Liver (tissue), 9 donors: ENCODE measurements around the gene EIPR1. TPM values are rescaled to one million over a fixed set of nuclear protein-coding genes. Genes with fewer than 3 reads are reported as not detected.

Source experiments
- DNase-seq: peaks from one replicate; pipeline ENCODE4 v3.0.0-alpha.2; 2017; ENCODE audit warnings: low spot score
- H3K27ac ChIP-seq, 2 donors: one replicate each; pipeline ENCODE4 v1.7.0; 2013; ENCODE audit warnings: inconsistent platforms in 2 of 2, low read length in 2 of 2, control low read depth in 1 of 2, low read depth in 1 of 2, mild to moderate bottlenecking in 1 of 2
- H3K27me3 ChIP-seq, 4 donors: one replicate each; pipeline versions ENCODE4 v1.6.1 to v1.7.0; 2013; ENCODE audit warnings: low read length in 3 of 4, inconsistent platforms in 1 of 4, mild to moderate bottlenecking in 1 of 4, moderate library complexity in 1 of 4; ENCODE audit not compliant: control insufficient read depth in 4 of 4, insufficient read depth in 4 of 4
- H3K36me3 ChIP-seq, 4 donors: one replicate each; pipeline versions ENCODE4 v1.6.1 to v1.7.0; 2013; ENCODE audit warnings: low read length in 3 of 4, mild to moderate bottlenecking in 3 of 4, low read depth in 1 of 4, moderate library complexity in 1 of 4; ENCODE audit not compliant: control insufficient read depth in 4 of 4, insufficient read depth in 3 of 4
- H3K4me1 ChIP-seq, 4 donors: one replicate each; pipeline versions ENCODE4 v1.6.1 to v1.7.0; 2013; ENCODE audit warnings: low read length in 3 of 4, mild to moderate bottlenecking in 3 of 4, moderate library complexity in 1 of 4; ENCODE audit not compliant: control insufficient read depth in 4 of 4, insufficient read depth in 4 of 4
- H3K4me3 ChIP-seq, 3 donors: one replicate each; pipeline versions ENCODE4 v1.6.1 to v1.7.0; 2013; ENCODE audit warnings: low read length in 3 of 3, control low read depth in 1 of 3, low read depth in 1 of 3, mild to moderate bottlenecking in 1 of 3
- H3K9ac ChIP-seq, 2 donors: one replicate each; pipeline ENCODE4 v1.7.0; 2013; ENCODE audit warnings: low read length in 2 of 2, mild to moderate bottlenecking in 2 of 2, moderate library complexity in 2 of 2, control low read depth in 1 of 2, low read depth in 1 of 2
- H3K9me3 ChIP-seq, 4 donors: one replicate each; pipeline versions ENCODE4 v1.6.1 to v1.7.0; 2013; ENCODE audit warnings: low read length in 3 of 4; ENCODE audit not compliant: control insufficient read depth in 4 of 4
- CTCF ChIP-seq: fragments of 150-350 bp; IDR thresholded peaks from 2 replicates; pipeline ENCODE4 v1.5.1; 2017; ENCODE audit warnings: improper control_type of control experiment, low read depth, low read length; ENCODE audit not compliant: missing input control
- EGR1 ChIP-seq, 2 donors: IDR thresholded peaks; 2 replicates each; pipeline ENCODE4 v1.6.1; 2016 to 2018; ENCODE audit warnings: antibody characterized with exemption in 2 of 2, low read depth in 2 of 2
- FOXA1 ChIP-seq: IDR thresholded peaks from 2 replicates; pipeline ENCODE4 v1.6.1; 2016; ENCODE audit warnings: antibody characterized with exemption
- GABPA ChIP-seq, 2 donors: IDR thresholded peaks in 1 of 2; conservative IDR thresholded peaks in 1 of 2; 2 replicates each; pipeline ENCODE4 v1.6.1; 2016; ENCODE audit warnings: antibody characterized with exemption in 2 of 2, mild to moderate bottlenecking in 1 of 2, moderate library complexity in 1 of 2
- HNF4A ChIP-seq, 2 donors: conservative IDR thresholded peaks; 2 replicates each; pipeline ENCODE4 v1.6.1; 2016; ENCODE audit warnings: antibody characterized with exemption in 2 of 2, mild to moderate bottlenecking in 2 of 2
- HNF4G ChIP-seq: IDR thresholded peaks from 2 replicates; pipeline ENCODE4 v1.6.1; 2016; ENCODE audit warnings: antibody characterized with exemption
- JUND ChIP-seq, 2 donors: IDR thresholded peaks; 2 replicates each; pipeline ENCODE4 v1.6.1; 2016; ENCODE audit warnings: antibody characterized with exemption in 2 of 2
- MAX ChIP-seq: IDR thresholded peaks from 2 replicates; pipeline ENCODE4 v1.6.1; 2016; ENCODE audit warnings: antibody characterized with exemption
- NR2F2 ChIP-seq: IDR thresholded peaks from 2 replicates; pipeline ENCODE4 v1.6.1; 2016; ENCODE audit warnings: antibody characterized with exemption
- RAD21 ChIP-seq, 2 donors: IDR thresholded peaks; 2 replicates each; pipeline ENCODE4 v1.6.1; 2016; ENCODE audit warnings: antibody characterized with exemption in 2 of 2, mild to moderate bottlenecking in 2 of 2
- RXRA ChIP-seq, 2 donors: IDR thresholded peaks; 2 replicates each; pipeline ENCODE4 v1.6.1; 2017 to 2018; ENCODE audit warnings: antibody characterized with exemption in 2 of 2, mild to moderate bottlenecking in 1 of 2
- SP1 ChIP-seq: IDR thresholded peaks from 2 replicates; pipeline ENCODE4 v1.6.1; 2018; ENCODE audit warnings: antibody characterized with exemption, mild to moderate bottlenecking
- TAF1 ChIP-seq: conservative IDR thresholded peaks from 2 replicates; pipeline ENCODE4 v1.6.1; 2016; ENCODE audit warnings: antibody characterized with exemption, mild to moderate bottlenecking
- YY1 ChIP-seq: IDR thresholded peaks from 2 replicates; pipeline ENCODE4 v1.6.1; 2016; ENCODE audit warnings: antibody characterized with exemption, mild to moderate bottlenecking
- ZBTB33 ChIP-seq: IDR thresholded peaks from 2 replicates; pipeline ENCODE4 v1.6.1; 2016; ENCODE audit warnings: antibody characterized with exemption
- WGBS: extraction: QIAGEN DNeasy Blood & Tissue Kit; methylation state at CpG from one replicate; pipeline ENCODE4 v1.1.7; 2013; 5-methylcytosine and 5-hydroxymethylcytosine counted together
- polyA plus RNA-seq, 2 donors: library from polyadenylated mRNA; stranded (reverse) in 1 of 2; unstranded in 1 of 2; fragments of 200-250 nt in 1 of 2; fragments of >200 nt in 1 of 2; fragmentation: Nextera tagmentation in 1 of 2; extraction: Ambion mirVana in 1 of 2; gene quantifications; one replicate each; pipeline versions ENCODE4 v1.2.1 to v1.2.3, GENCODE V29; 2013 to 2015
- total RNA-seq, 2 donors: library from RNA; depleted of rRNA; stranded (reverse); fragments of >200 nt; gene quantifications; one replicate each; pipeline ENCODE4 v1.2.3, GENCODE V29; 2014
- donor health status: healthy.
- donor health status: healthy.
- donor health status: healthy.
- donor health status: healthy.
- donor health status: healthy.

Gene EIPR1
- total and polyA plus RNA-seq, 4 donors = 7.6 to 12.1 (median 11.4) TPM

- H3K4me3 ChIP-seq = no peak overlapping the region
- H3K27me3 ChIP-seq = no peaks in the 10 kb centered on the region
- TF ChIP-seq GABPA (IDR thresholded peaks at IDR 0.05 in 1 of 2, conservative IDR thresholded peaks at IDR 0.05 in 1 of 2) = no peak
- no peak for TF ChIP-seq SP1
- TF ChIP-seq TAF1 = no peak
- TF ChIP-seq RXRA (IDR thresholded peaks at IDR 0.05) = no peak
- TF ChIP-seq EGR1 (IDR thresholded peaks at IDR 0.05; ENCODE audit: low read depth in 2 of 2) = no peak
- TF ChIP-seq RAD21 (IDR thresholded peaks at IDR 0.05) = no peak
- WGBS = 95% methylated on average over 5 of the region's 5 CpGs
- no peak overlapping the region for H3K27ac ChIP-seq
- no peaks in the 10 kb centered on the region for H3K9me3 ChIP-seq
- H3K9ac ChIP-seq = no peak overlapping the region
- H3K36me3 ChIP-seq = peaks cover 7 to 25% (median 12%) of the 10 kb centered on the region in 4 donors
- no peak for DNase-seq
- H3K4me1 ChIP-seq = no peaks in the 10 kb centered on the region
These were observed 202.1 kb downstream of the EIPR1 start for GRCh38 chr2:3175568-3175955.

GRCh38 chr2:3174626-3175567 is 202.7 kb downstream of the EIPR1 start:
- Histone ChIP-seq H3K4me1 (no peaks in the 10 kb centered on the region), H3K4me3 (no peak overlapping the region), H3K9me3 (no peaks in the 10 kb centered on the region), H3K36me3 (peaks cover 7 to 25% (median 13%) of the 10 kb centered on the region in 4 donors), H3K27ac (no peak overlapping the region), H3K9ac (no peak overlapping the region), H3K27me3 (no peaks in the 10 kb centered on the region)
- no peak for DNase-seq
- WGBS = 96% methylated on average over 26 of the region's 26 CpGs
- no peak for TF ChIP-seq RAD21 (IDR thresholded peaks at IDR 0.05)
- no peak for TF ChIP-seq SP1
- TF ChIP-seq FOXA1 = no peak
- TF ChIP-seq EGR1 (IDR thresholded peaks at IDR 0.05; ENCODE audit: low read depth in 2 of 2) = no peak
- TF ChIP-seq NR2F2 = no peak
- TF ChIP-seq HNF4G = no peak

GRCh38 chr2:3173031-3173430 is 204.6 kb downstream of the EIPR1 start:
- no peak for DNase-seq
- no peak overlapping the region for H3K27ac ChIP-seq

More at GRCh38 chr2:3173031-3173430, 204.6 kb downstream of the EIPR1 start:
- TF ChIP-seq JUND (IDR thresholded peaks at IDR 0.05) (no peak), MAX (no peak), HNF4G (no peak), RAD21 (IDR thresholded peaks at IDR 0.05) (no peak), SP1 (no peak), ZBTB33 (no peak), YY1 (no peak), CTCF (no peak), HNF4A (conservative IDR thresholded peaks at IDR 0.05) (no peak)
- H3K9ac ChIP-seq = no peak overlapping the region
- H3K27me3 ChIP-seq = no peaks in the 10 kb centered on the region
- no peaks in the 10 kb centered on the region for H3K4me1 ChIP-seq
- H3K9me3 ChIP-seq = no peaks in the 10 kb centered on the region
- H3K36me3 ChIP-seq = peaks cover 8 to 25% (median 13%) of the 10 kb centered on the region in 4 donors
- 96% methylated on average over 14 of the region's 14 CpGs for WGBS
- H3K4me3 ChIP-seq = no peak overlapping the region
